PC-3 (cell line): ENCODE results near the gene PLXNB2. TPM values are rescaled to one million over a fixed set of nuclear protein-coding genes. Genes with fewer than 3 reads are reported as not detected.

ENCODE experiments used
- ATAC-seq: fragments of 200-7000 bp; cut with Tn5 transposase; 2 replicates; pipeline ENCODE4 v1.9.1; 2020; ENCODE audit warnings: mild to moderate bottlenecking, moderate library complexity
- BruUV-seq: library from RNA; stranded (reverse); fragments of 400-500 nt; replicated peaks from 2 replicates; lab custom pipeline; 2021; lab: Mats Ljungman, UMichigan
- CTCF ChIA-PET: fragments of 300-600 bp; sonication (Branson Sonifier 250); formaldehyde crosslinking; loops from one replicate; lab custom pipeline; 2022; ENCODE audit warnings: antibody characterized with exemption; lab: Charles Lee
- POLR2A ChIA-PET: fragments of 300-600 bp; sonication (Branson Sonifier 250); formaldehyde crosslinking; loops from one replicate; lab custom pipeline; 2022; ENCODE audit warnings: antibody characterized with exemption; ENCODE audit not compliant: unreplicated experiment; lab: Charles Lee
- DNase-seq: peaks from one replicate; pipeline ENCODE4 v3.0.0-alpha.2; 2015
- H2AFZ ChIP-seq: fragments of 300-600 bp; sonication (generic); 2 replicates; pipeline ENCODE4 v1.6.0; 2016; ENCODE audit warnings: antibody characterized with exemption, low read length
- H3F3A ChIP-seq: fragments of 300-600 bp; sonication (generic); one replicate; pipeline ENCODE4 v1.6.0; 2017; ENCODE audit warnings: antibody characterized with exemption, low read length, control low read depth, mild to moderate bottlenecking; ENCODE audit not compliant: unreplicated experiment
- H3K27ac ChIP-seq: fragments of 300-600 bp; sonication (generic); 2 replicates; pipeline ENCODE4 v1.5.1; 2016; ENCODE audit warnings: mild to moderate bottlenecking, low read length
- H3K27me3 ChIP-seq: fragments of 300-600 bp; sonication (generic); 2 replicates; pipeline ENCODE4 v1.6.1; 2016; ENCODE audit warnings: low read length, mixed read lengths
- H3K36me3 ChIP-seq: fragments of 300-600 bp; sonication (generic); 2 replicates; pipeline ENCODE4 v1.6.1; 2016; ENCODE audit warnings: low read depth, mixed run types, low read length, mixed read lengths
- H3K4me1 ChIP-seq: fragments of 300-600 bp; sonication (generic); 2 replicates; pipeline ENCODE4 v1.5.1; 2016; ENCODE audit warnings: low read length; ENCODE audit not compliant: insufficient read depth
- H3K4me2 ChIP-seq: fragments of 300-600 bp; sonication (generic); 2 replicates; pipeline ENCODE4 v1.6.0; 2016; ENCODE audit warnings: low read length
- H3K4me3 ChIP-seq: fragments of 300-600 bp; sonication (generic); 2 replicates; pipeline ENCODE4 v1.5.1; 2016; ENCODE audit warnings: mild to moderate bottlenecking, low read length, mixed read lengths
- H3K79me2 ChIP-seq: fragments of 300-600 bp; sonication (generic); 2 replicates; pipeline ENCODE4 v1.6.1; 2017; ENCODE audit warnings: low read length, mixed read lengths
- H3K9ac ChIP-seq: fragments of 300-600 bp; sonication (generic); 2 replicates; pipeline ENCODE4 v1.6.0; 2016; ENCODE audit warnings: mild to moderate bottlenecking, low read length
- H3K9me2 ChIP-seq: fragments of 300-600 bp; sonication (generic); replicated peaks from 2 replicates; pipeline ENCODE4 v1.6.1; 2016; ENCODE audit warnings: mixed run types, low read length, mixed read lengths
- H3K9me3 ChIP-seq: fragments of 300-600 bp; sonication (generic); 2 replicates; pipeline ENCODE4 v1.6.1; 2016; ENCODE audit warnings: low read length, mixed read lengths
- H4K20me1 ChIP-seq: fragments of 300-600 bp; sonication (generic); 2 replicates; pipeline ENCODE4 v1.6.1; 2016; ENCODE audit warnings: low read length, mixed read lengths
- CTCF ChIP-seq: fragments of 300-600 bp; sonication (generic); conservative IDR thresholded peaks from 2 replicates; pipeline ENCODE4 v1.5.1; 2017; ENCODE audit warnings: antibody characterized with exemption, low read depth, mild to moderate bottlenecking, low read length
- EZH2 ChIP-seq: fragments of 300-600 bp; sonication (generic); IDR thresholded peaks from one replicate; pipeline ENCODE4 v1.6.1; 2017; ENCODE audit warnings: antibody characterized with exemption, mild to moderate bottlenecking, low read length; ENCODE audit not compliant: unreplicated experiment
- EZH2phosphoT487 ChIP-seq: fragments of 300-600 bp; sonication (generic); IDR thresholded peaks from 2 replicates; pipeline ENCODE4 v1.6.1; 2018; ENCODE audit warnings: mild to moderate bottlenecking, antibody characterized with exemption, low read length, borderline replicate concordance
- intact Hi-C: fragments of 100-400 bp; cut with micrococcal nuclease; formaldehyde crosslinking; loops from 2 replicates; pipeline ENCODE4 v1.9.0; 2023
- total RNA-seq: library from RNA; depleted of rRNA; stranded (reverse); fragments of >200 nt; gene quantifications from 2 replicates; pipeline ENCODE4 v1.2.3, GENCODE V29; 2014

Gene PLXNB2
- total RNA-seq, 1 experiment from 2014 or later = 68.2 TPM

- no peaks in the 10 kb centered on the region for H3K36me3 ChIP-seq
- DNase-seq (no peak), ATAC-seq (no peak)
- intact Hi-C loops = no loop called here
- peaks cover 10% of the 10 kb centered on the region for H3K79me2 ChIP-seq
- no peak overlapping the region for H2AFZ ChIP-seq
- H3K9ac ChIP-seq = no peak overlapping the region
- H3F3A ChIP-seq = no peaks in the 10 kb centered on the region
- POLR2A ChIA-PET = no interaction called here
- no peaks in the 10 kb centered on the region for H4K20me1 ChIP-seq
- no peaks in the 10 kb centered on the region for H3K27me3 ChIP-seq
- no peak overlapping the region for H3K4me3 ChIP-seq
- no peaks in the 10 kb centered on the region for H3K9me3 ChIP-seq
- CTCF ChIA-PET = no interaction called here
- H3K4me1 ChIP-seq = no peaks in the 10 kb centered on the region
- no TSS peak for BruUV-seq
- TF ChIP-seq EZH2phosphoT487 = no peak
- no peak for TF ChIP-seq CTCF
- no peak for TF ChIP-seq EZH2
- H3K4me2 ChIP-seq = no peak overlapping the region
- no peaks in the 10 kb centered on the region for H3K9me2 ChIP-seq
- no peak overlapping the region for H3K27ac ChIP-seq
Observed at GRCh38 chr22:50256258-50256862, 51.1 kb downstream of the PLXNB2 start.

- Histone ChIP-seq H3K9ac (no peak overlapping the region), H2AFZ (no peak overlapping the region), H3K36me3 (no peaks in the 10 kb centered on the region), H3K4me3 (no peak overlapping the region), H3K27ac (no peak overlapping the region), H3K4me1 (no peaks in the 10 kb centered on the region), H4K20me1 (no peaks in the 10 kb centered on the region), H3K4me2 (no peak overlapping the region), H3K79me2 (peaks cover 7% of the 10 kb centered on the region), H3F3A (no peaks in the 10 kb centered on the region), H3K9me2 (no peaks in the 10 kb centered on the region), H3K9me3 (no peaks in the 10 kb centered on the region), H3K27me3 (no peaks in the 10 kb centered on the region)
- CTCF ChIA-PET = no interaction called here
- DNase-seq = no peak
- intact Hi-C loops = no loop called here
- no peak for TF ChIP-seq EZH2phosphoT487
- POLR2A ChIA-PET = no interaction called here
- BruUV-seq = no TSS peak
- ATAC-seq = no peak
Observed at GRCh38 chr22:50255607-50256006, 51.8 kb downstream of the PLXNB2 start.

GRCh38 chr22:50255099-50255498 lies 52.3 kb downstream of the PLXNB2 start:
- ChIA-PET CTCF (no interaction called here), POLR2A (no interaction called here)
- Histone ChIP-seq H2AFZ (no peak overlapping the region), H3K4me3 (no peak overlapping the region), H3F3A (no peaks in the 10 kb centered on the region), H3K9ac (no peak overlapping the region), H3K9me2 (no peaks in the 10 kb centered on the region), H3K27ac (no peak overlapping the region), H3K4me1 (peaks cover 4% of the 10 kb centered on the region; the same call in 1 of the 2 replicates), H3K36me3 (no peaks in the 10 kb centered on the region), H3K9me3 (no peaks in the 10 kb centered on the region), H3K4me2 (no peak overlapping the region), H4K20me1 (no peaks in the 10 kb centered on the region), H3K27me3 (no peaks in the 10 kb centered on the region), H3K79me2 (peaks cover 6% of the 10 kb centered on the region)
- intact Hi-C loops = no loop called here
- DNase-seq = no peak
- no peak for TF ChIP-seq EZH2
- no peak for TF ChIP-seq EZH2phosphoT487
- TF ChIP-seq CTCF = no peak
- no peak for ATAC-seq
- BruUV-seq = no TSS peak
